NB4 (cell line): ENCODE data around the gene APP.

Experiments
- CTCF ChIP-seq: IDR thresholded peaks from one replicate; pipeline ENCODE4 v1.5.1; 2012; ENCODE audit warnings: low read depth, low read length
- POLR2A ChIP-seq: IDR thresholded peaks from 2 replicates; pipeline ENCODE4 v1.6.1; 2011; ENCODE audit warnings: mild to moderate bottlenecking; ENCODE audit not compliant: insufficient read length; ENCODE audit errors: extremely low read depth

- TF ChIP-seq POLR2A, result no peak
- TF ChIP-seq CTCF, result no peak
Observed at GRCh38 chr21:25964015-25964414, 206.6 kb downstream of the APP start.
